B cell (primary cell): ENCODE measurements around the gene PTPN4. TPM values are rescaled to one million over a fixed set of nuclear protein-coding genes. Genes with fewer than 3 reads are reported as not detected.

Source experiments
- ATAC-seq: fragments of 200-7000 bp; cut with Tn5 transposase; one replicate; pipeline ENCODE4 v1.10.0; 2021; ENCODE audit warnings: low read depth, mild to moderate bottlenecking, moderate number of reproducible peaks, moderate library complexity
- CTCF ChIA-PET: fragments of 350-600 bp; sonication (Branson Sonifier 250); formaldehyde crosslinking; loops from one replicate; lab custom pipeline; 2021; ENCODE audit warnings: antibody characterized with exemption, inconsistent platforms; lab: Charles Lee
- POLR2A ChIA-PET: fragments of 350-600 bp; sonication (Branson Sonifier 250); formaldehyde crosslinking; loops from one replicate; lab custom pipeline; 2021; ENCODE audit warnings: antibody characterized with exemption; lab: Charles Lee
- DNase-seq: peaks from one replicate; pipeline ENCODE4 v3.0.0; 2013
- H2AFZ ChIP-seq: 2 replicates; pipeline ENCODE4 v1.6.1; 2012; ENCODE audit warnings: mild to moderate bottlenecking, low read depth, low read length; ENCODE audit not compliant: insufficient read depth, poor library complexity, severe bottlenecking
- H3K27ac ChIP-seq, 2 donors: 1 replicate in 1 of 2; 2 replicates in 1 of 2; pipeline ENCODE4 v1.5.1; 2012 to 2013; ENCODE audit warnings: low read length in 2 of 2, mild to moderate bottlenecking in 2 of 2, moderate library complexity in 1 of 2
- H3K27me3 ChIP-seq, 4 experiments: fragments of 200-600 bp in 1 of 4; sonication (generic) in 1 of 4; replicated peaks in 1 of 4; 1 replicate in 2 of 4; 2 replicates in 2 of 4; pipeline versions ENCODE4 v1.6.1 to v1.7.0; 2013 to 2016; ENCODE audit warnings: low read length in 3 of 4, mild to moderate bottlenecking in 2 of 4, mixed read lengths in 1 of 4, moderate library complexity in 1 of 4; ENCODE audit not compliant: insufficient read depth in 4 of 4, control insufficient read depth in 3 of 4; ENCODE audit errors: control extremely low read depth in 1 of 4
- H3K36me3 ChIP-seq, 2 experiments: replicated peaks in 1 of 2; 1 replicate in 1 of 2; 2 replicates in 1 of 2; pipeline versions ENCODE4 v1.6.1 to v1.7.1; 2013; ENCODE audit warnings: low read length in 1 of 2; ENCODE audit not compliant: insufficient read depth in 2 of 2, control insufficient read depth in 1 of 2; ENCODE audit errors: control extremely low read depth in 1 of 2, extremely low read depth in 1 of 2
- H3K4me1 ChIP-seq, 2 donors: fragments of 200-600 bp in 1 of 2; sonication (generic) in 1 of 2; 1 replicate in 1 of 2; 2 replicates in 1 of 2; pipeline versions ENCODE4 v1.5.1 to v1.6.1; 2013 to 2017; ENCODE audit warnings: low read length in 2 of 2; ENCODE audit not compliant: control insufficient read depth in 2 of 2, insufficient read depth in 2 of 2
- H3K4me2 ChIP-seq: replicated peaks from 2 replicates; pipeline ENCODE3; 2012; ENCODE audit warnings: mild to moderate bottlenecking, low read depth, low read length; ENCODE audit not compliant: poor library complexity, severe bottlenecking
- H3K4me3 ChIP-seq, 5 experiments: fragments of 200-600 bp in 1 of 5; sonication (generic) in 1 of 5; 1 replicate in 3 of 5; 2 replicates in 2 of 5; pipeline versions ENCODE4 v1.5.1 to v1.7.0; 2011 to 2016; ENCODE audit warnings: low read length in 4 of 5, mild to moderate bottlenecking in 4 of 5, low read depth in 2 of 5, control low read depth in 1 of 5, moderate library complexity in 1 of 5; ENCODE audit not compliant: insufficient read depth in 1 of 5; ENCODE audit errors: control extremely low read depth in 1 of 5, extremely low read depth in 1 of 5
- H3K79me2 ChIP-seq: fragments of 200-600 bp; sonication (generic); one replicate; pipeline ENCODE4 v1.6.0; 2016; ENCODE audit warnings: low read length; ENCODE audit not compliant: control insufficient read depth, insufficient read depth
- H3K9ac ChIP-seq: fragments of 200-600 bp; sonication (generic); 2 replicates; pipeline ENCODE4 v1.6.1; 2017; ENCODE audit warnings: mild to moderate bottlenecking, low read length, moderate library complexity
- H3K9me3 ChIP-seq, 3 donors: one replicate each; pipeline versions ENCODE4 v1.6.1 to v1.7.1; 2013; ENCODE audit warnings: low read length in 2 of 3; ENCODE audit not compliant: control insufficient read depth in 2 of 3, insufficient read depth in 1 of 3; ENCODE audit errors: control extremely low read depth in 1 of 3
- H4K20me1 ChIP-seq: 2 replicates; pipeline ENCODE4 v1.6.0; 2012; ENCODE audit warnings: mild to moderate bottlenecking, low read length; ENCODE audit not compliant: insufficient read depth, control insufficient read depth, poor library complexity, severe bottlenecking
- H3K27ac Mint-ChIP-seq: one replicate; pipeline ENCODE4 v1.8.0; 2021; ENCODE audit warnings: mixed read lengths
- H3K27me3 Mint-ChIP-seq: one replicate; pipeline ENCODE4 v1.8.0; 2021; ENCODE audit warnings: mixed read lengths
- H3K4me1 Mint-ChIP-seq: one replicate; pipeline ENCODE4 v1.8.0; 2021; ENCODE audit warnings: mixed read lengths
- H3K4me3 Mint-ChIP-seq: one replicate; pipeline ENCODE4 v1.8.0; 2021; ENCODE audit warnings: mixed read lengths
- H3K9me3 Mint-ChIP-seq: one replicate; pipeline ENCODE4 v1.8.0; 2022; ENCODE audit warnings: mixed read lengths; ENCODE audit not compliant: insufficient read depth
- CTCF ChIP-seq: fragments of 200-600 bp; IDR thresholded peaks from one replicate; pipeline ENCODE4 v1.8.0; 2022; ENCODE audit warnings: antibody characterized with exemption, mild to moderate bottlenecking
- EZH2 ChIP-seq: IDR thresholded peaks from 2 replicates; pipeline ENCODE4 v1.6.1; 2012; ENCODE audit warnings: borderline replicate concordance, low read depth, mild to moderate bottlenecking, moderate library complexity, low read length; ENCODE audit not compliant: insufficient read depth, poor library complexity, severe bottlenecking
- WGBS: methylation state at CpG from one replicate; pipeline ENCODE4 v1.1.5; 2013; ENCODE audit warnings: missing lambda C conversion rate; ENCODE audit not compliant: insufficient coverage; 5-methylcytosine and 5-hydroxymethylcytosine counted together
- intact Hi-C: fragments of 100-400 bp; cut with micrococcal nuclease; formaldehyde crosslinking; loops from one replicate; pipeline ENCODE4 v1.10.0; 2022
- polyA plus RNA-seq: library from polyadenylated mRNA; depleted of rRNA; stranded (reverse); fragments of >200 nt; gene quantifications from 2 replicates; pipeline ENCODE4 v1.2.3, GENCODE V29; 2012
- total RNA-seq, 2 donors: library from RNA; stranded (reverse); fragments of 120-200 nt in 1 of 2; gene quantifications; 1 replicate in 1 of 2; 2 replicates in 1 of 2; pipeline versions ENCODE4 v1.2.3 to v1.2.4, GENCODE V29; 2013 to 2022

PTPN4 gene
- total and polyA plus RNA-seq, 2 donors (not counting 1 experiment from before 2014, with no cell fraction given): 12.6 to 54.8 TPM

- Mint-ChIP-seq H3K9me3 (peaks cover 16% of the 10 kb centered on the region), H3K27me3 (no peaks in the 10 kb centered on the region), H3K4me1 (peaks cover 9% of the 10 kb centered on the region), H3K27ac (no peak overlapping the region), H3K4me3 (no peak overlapping the region)
- DNase-seq (no peak), ATAC-seq (no peak)
- peaks cover 7 to 10% of the 10 kb centered on the region in 2 experiments for H3K36me3 ChIP-seq
- peaks cover 67% of the 10 kb centered on the region for H3K79me2 ChIP-seq
- TF ChIP-seq EZH2 (no peak), CTCF (no peak)
- no peaks in the 10 kb centered on the region for H3K27me3 ChIP-seq
- no peak overlapping the region for H3K9ac ChIP-seq
- POLR2A ChIA-PET: no interaction called here
- H3K4me2 ChIP-seq: no peak overlapping the region
- H3K4me1 ChIP-seq: no peaks in the 10 kb centered on the region
- CTCF ChIA-PET: interaction anchor here (0.9 to 1.3 kb wide), 2 partner anchors 91 kb away, joined by 3 read pairs; no protein-coding TSS in a partner anchor
- intact Hi-C loops: no loop called here
- no peak overlapping the region for H2AFZ ChIP-seq
- no peak overlapping the region for H3K4me3 ChIP-seq
- 100% methylated on average over 9 of the region's 9 CpGs for WGBS
- H4K20me1 ChIP-seq: peaks cover 26% of the 10 kb centered on the region
- H3K27ac ChIP-seq: no peak overlapping the region
- peaks cover 6 to 35% (median 25%) of the 10 kb centered on the region in 3 donors for H3K9me3 ChIP-seq
Measured at GRCh38 chr2:119794237-119794636, 34.5 kb downstream of the PTPN4 start.

GRCh38 chr2:119795309-119796303 is 35.9 kb downstream of the PTPN4 start:
- no peak overlapping the region for H3K4me3 Mint-ChIP-seq
- H3K9me3 Mint-ChIP-seq: peaks cover 15% of the 10 kb centered on the region
- CTCF ChIA-PET: interaction anchor here (1.3 kb wide), 1 partner anchor 93 kb away, joined by 3 read pairs; no protein-coding TSS in a partner anchor
- H3K9me3 ChIP-seq: peaks cover 6 to 30% (median 21%) of the 10 kb centered on the region in 3 donors
- intact Hi-C loops: no loop called here
- H3K4me1 Mint-ChIP-seq: peaks cover 16% of the 10 kb centered on the region
- H3K4me3 ChIP-seq: no peak overlapping the region
- ATAC-seq: no peak
- no peaks in the 10 kb centered on the region for H3K27me3 ChIP-seq
- H3K79me2 ChIP-seq: peaks cover 60% of the 10 kb centered on the region
- no peak for DNase-seq
- no peak overlapping the region for H3K9ac ChIP-seq
- no peak overlapping the region for H3K27ac ChIP-seq
- WGBS: 97% methylated on average over 22 of the region's 22 CpGs
- H4K20me1 ChIP-seq: peaks cover 26% of the 10 kb centered on the region
- no peaks in the 10 kb centered on the region for H3K4me1 ChIP-seq
- no peak overlapping the region for H2AFZ ChIP-seq
- no peak overlapping the region for H3K27ac Mint-ChIP-seq
- peaks cover 7 to 10% of the 10 kb centered on the region in 2 experiments for H3K36me3 ChIP-seq
- TF ChIP-seq EZH2 (no peak), CTCF (no peak)
- no peaks in the 10 kb centered on the region for H3K27me3 Mint-ChIP-seq
- no peak overlapping the region for H3K4me2 ChIP-seq
- POLR2A ChIA-PET: no interaction called here
